ENCODE measurements around the gene DPH7. TPM values are rescaled to one million over a fixed set of nuclear protein-coding genes. Genes with fewer than 3 reads are reported as not detected.
A peak's percentile ranks its signal among the peaks of the same experiment; 100 is the strongest.
"Not testable (repeated sequence)": the region's sequence is repeated elsewhere in the genome, so short reads cannot be mapped to it uniquely, and the experiment has no call there.

Gene DPH7
- total RNA-seq, 2 experiments from 2014 or later, result 49.1 to 49.2 TPM

- Mint-ChIP-seq H3K4me3 (no peak overlapping the region), H3K27me3 (peaks cover 2% of the 10 kb centered on the region), H3K36me3 (no peaks in the 10 kb centered on the region), H3K4me1 (peaks cover 20% of the 10 kb centered on the region), H3K27ac (peak overlapping the region; percentile 11), H3K9me3 (no peaks in the 10 kb centered on the region)
- DNase-seq (no peak), ATAC-seq (ENCODE audit: low read depth) (no peak)
- POLR2A ChIA-PET, result interaction anchor here (0.6 to 1.6 kb wide), 4 partner anchors 12 to 51 kb away, joined by 3 to 7 read pairs (median 3); partner anchors contain the start of genes MRPL41 and ZMYND19
Observed at GRCh38 chr9:137602661-137603060, 23.9 kb upstream of the DPH7 start.

GRCh38 chr9:137598943-137599342 is 20.2 kb upstream of the DPH7 start:
- POLR2A ChIA-PET, result no interaction called here

GRCh38 chr9:137596577-137596976 is 17.9 kb upstream of the DPH7 start:
- not testable (repeated sequence) for DNase-seq; H3K4me3 Mint-ChIP-seq; H3K4me1 Mint-ChIP-seq; ATAC-seq (ENCODE audit: low read depth); H3K27me3 Mint-ChIP-seq; H3K36me3 Mint-ChIP-seq; H3K9me3 Mint-ChIP-seq; H3K27ac Mint-ChIP-seq
- POLR2A ChIA-PET, result interaction anchor here (0.7 kb wide), 1 partner anchor 9 kb away, joined by 6 read pairs; no protein-coding TSS in a partner anchor

More at GRCh38 chr9:137598943-137599342, 20.2 kb upstream of the DPH7 start:
- peaks cover 14% of the 10 kb centered on the region for H3K4me1 Mint-ChIP-seq
- H3K36me3 Mint-ChIP-seq, result no peaks in the 10 kb centered on the region
- H3K27me3 Mint-ChIP-seq, result peaks cover 4% of the 10 kb centered on the region
- H3K4me3 Mint-ChIP-seq, result no peak overlapping the region
- H3K9me3 Mint-ChIP-seq, result no peaks in the 10 kb centered on the region
- ATAC-seq (ENCODE audit: low read depth), result no peak
- no peak overlapping the region for H3K27ac Mint-ChIP-seq
- DNase-seq, result no peak

- peaks cover 1% of the 10 kb centered on the region for H3K36me3 Mint-ChIP-seq
- no peaks in the 10 kb centered on the region for H3K9me3 Mint-ChIP-seq
- peaks cover 8% of the 10 kb centered on the region for H3K4me1 Mint-ChIP-seq
- ATAC-seq (ENCODE audit: low read depth) (no peak), DNase-seq (no peak)
- H3K27ac Mint-ChIP-seq, result no peak overlapping the region
- no peak overlapping the region for H3K4me3 Mint-ChIP-seq
- H3K27me3 Mint-ChIP-seq, result peaks cover 2% of the 10 kb centered on the region
- POLR2A ChIA-PET, result no interaction called here
Observed at GRCh38 chr9:137593176-137593575, 14.5 kb upstream of the DPH7 start.

GRCh38 chr9:137592767-137593166 is 14.0 kb upstream of the DPH7 start:
- Mint-ChIP-seq H3K4me3 (no peak overlapping the region), H3K27ac (no peak overlapping the region), H3K4me1 (peaks cover 11% of the 10 kb centered on the region), H3K9me3 (no peaks in the 10 kb centered on the region), H3K27me3 (peaks cover 2% of the 10 kb centered on the region), H3K36me3 (peaks cover 5% of the 10 kb centered on the region)
- POLR2A ChIA-PET, result interaction anchor here (0.5 kb wide), 1 partner anchor 19 kb away, joined by 3 read pairs; no protein-coding TSS in a partner anchor
- ATAC-seq (ENCODE audit: low read depth), result no peak
- no peak for DNase-seq

GRCh38 chr9:137590469-137591383 is 12.0 kb upstream of the DPH7 start, which contains the start of gene ZMYND19:
TSS of gene ZMYND19 (minus strand) at chr9:137590512. CDS start at chr9:137590263, 249 bp downstream.
- peak; percentile 97 for DNase-seq
- ATAC-seq (ENCODE audit: low read depth), result peak; percentile 97
- H3K4me3 Mint-ChIP-seq, result peak within 1 kb of the TSS; percentile 98
- H3K4me1 Mint-ChIP-seq, result peaks cover 11% of the 10 kb centered on the region
- H3K9me3 Mint-ChIP-seq, result no peaks in the 10 kb centered on the region
- peaks cover 1% of the 10 kb centered on the region for H3K27me3 Mint-ChIP-seq
- POLR2A ChIA-PET, result interaction anchor here (0.7 to 1.8 kb wide), 7 partner anchors 12 to 724 kb away, joined by 3 to 7 read pairs (median 5); partner anchors contain the start of genes ARRDC1, EDF1, EHMT1 and MRPL41
- peak within 1 kb of the TSS; percentile 88 for H3K27ac Mint-ChIP-seq
- peaks cover 8% of the 10 kb centered on the region for H3K36me3 Mint-ChIP-seq

- Mint-ChIP-seq H3K27me3 (no peaks in the 10 kb centered on the region), H3K4me1 (peaks cover 11% of the 10 kb centered on the region), H3K36me3 (peaks cover 8% of the 10 kb centered on the region), H3K9me3 (no peaks in the 10 kb centered on the region), H3K4me3 (no peak overlapping the region), H3K27ac (no peak overlapping the region)
- DNase-seq, result no peak
- POLR2A ChIA-PET, result interaction anchor here (1.2 to 1.8 kb wide), 6 partner anchors 12 to 40 kb away, joined by 3 to 7 read pairs (median 4); partner anchors contain the start of genes ARRDC1, EHMT1, MRPL41 and PNPLA7
- ATAC-seq (ENCODE audit: low read depth), result no peak
Observed at GRCh38 chr9:137590123-137590468, 11.4 kb upstream of the DPH7 start.

GRCh38 chr9:137589441-137590122 is 10.9 kb upstream of the DPH7 start:
- H3K9me3 Mint-ChIP-seq, result no peaks in the 10 kb centered on the region
- DNase-seq, result peak; percentile 60
- POLR2A ChIA-PET, result interaction anchor here (1.2 kb wide), 1 partner anchor 38 kb away, joined by 5 read pairs; the partner anchor contains the start of gene MRPL41
- H3K36me3 Mint-ChIP-seq, result peaks cover 8% of the 10 kb centered on the region
- peaks cover 11% of the 10 kb centered on the region for H3K4me1 Mint-ChIP-seq
- no peaks in the 10 kb centered on the region for H3K27me3 Mint-ChIP-seq
- peak overlapping the region; percentile 76 for H3K27ac Mint-ChIP-seq
- H3K4me3 Mint-ChIP-seq, result peak overlapping the region; percentile 88
- ATAC-seq (ENCODE audit: low read depth), result peak; percentile 6

- Mint-ChIP-seq H3K9me3 (no peaks in the 10 kb centered on the region), H3K4me1 (peaks cover 11% of the 10 kb centered on the region), H3K27me3 (no peaks in the 10 kb centered on the region), H3K27ac (no peak overlapping the region), H3K36me3 (peaks cover 8% of the 10 kb centered on the region), H3K4me3 (peak overlapping the region; percentile 88)
- DNase-seq (no peak), ATAC-seq (ENCODE audit: low read depth) (no peak)
- POLR2A ChIA-PET, result interaction anchor here (1.2 kb wide), 1 partner anchor 37 kb away, joined by 5 read pairs; the partner anchor contains the start of gene MRPL41
Observed at GRCh38 chr9:137588891-137589290, 10.2 kb upstream of the DPH7 start.

- no peak overlapping the region for H3K27ac Mint-ChIP-seq
- H3K4me1 Mint-ChIP-seq, result peaks cover 11% of the 10 kb centered on the region
- peaks cover 8% of the 10 kb centered on the region for H3K36me3 Mint-ChIP-seq
- POLR2A ChIA-PET, result interaction anchor here (0.5 to 1.2 kb wide), 4 partner anchors 8 to 323 kb away, joined by 3 to 6 read pairs (median 4); partner anchors contain the start of gene MRPL41
- peak overlapping the region; percentile 29 for H3K4me3 Mint-ChIP-seq
- ATAC-seq (ENCODE audit: low read depth) (no peak), DNase-seq (no peak)
- H3K9me3 Mint-ChIP-seq, result no peaks in the 10 kb centered on the region
- no peaks in the 10 kb centered on the region for H3K27me3 Mint-ChIP-seq
Observed at GRCh38 chr9:137588311-137588710, 9.6 kb upstream of the DPH7 start.

- Mint-ChIP-seq H3K27me3 (no peaks in the 10 kb centered on the region), H3K4me1 (peaks cover 11% of the 10 kb centered on the region), H3K4me3 (no peak overlapping the region), H3K36me3 (peaks cover 8% of the 10 kb centered on the region), H3K27ac (no peak overlapping the region), H3K9me3 (no peaks in the 10 kb centered on the region)
- POLR2A ChIA-PET, result no interaction called here
- no peak for ATAC-seq (ENCODE audit: low read depth)
- DNase-seq, result no peak
Observed at GRCh38 chr9:137586854-137587253, 8.1 kb upstream of the DPH7 start.

GRCh38 chr9:137583957-137584356 is 5.2 kb upstream of the DPH7 start:
- POLR2A ChIA-PET, result no interaction called here
- Mint-ChIP-seq H3K4me3 (no peak overlapping the region), H3K4me1 (peaks cover 7% of the 10 kb centered on the region), H3K9me3 (no peaks in the 10 kb centered on the region), H3K27me3 (no peaks in the 10 kb centered on the region), H3K36me3 (peaks cover 7% of the 10 kb centered on the region), H3K27ac (no peak overlapping the region)
- DNase-seq, result no peak
- ATAC-seq (ENCODE audit: low read depth), result no peak

GRCh38 chr9:137583347-137583746 is 4.6 kb upstream of the DPH7 start:
- POLR2A ChIA-PET, result no interaction called here
- peaks cover 5% of the 10 kb centered on the region for H3K4me1 Mint-ChIP-seq
- no peak overlapping the region for H3K4me3 Mint-ChIP-seq
- DNase-seq (no peak), ATAC-seq (ENCODE audit: low read depth) (no peak)
- H3K27me3 Mint-ChIP-seq, result no peaks in the 10 kb centered on the region
- H3K36me3 Mint-ChIP-seq, result peaks cover 7% of the 10 kb centered on the region
- H3K9me3 Mint-ChIP-seq, result no peaks in the 10 kb centered on the region
- H3K27ac Mint-ChIP-seq, result no peak overlapping the region

Measured in activated naive CD8-positive, alpha-beta T cell treated with anti-CD3 and anti-CD28 coated beads, Interleukin-2, amount 10 ng/mL, durations not matched to agents 7 days and 5 days (primary cell).